GM21526 (cell line): Measurements from ENCODE around the gene SP4.
"Not testable (repeated sequence)": the region's sequence is repeated elsewhere in the genome, so short reads cannot be mapped to it uniquely, and the experiment has no call there.

Experiments
- ATAC-seq: cut with Tn5 transposase; IDR thresholded peaks from one replicate; pipeline ENCODE4 v1.9.1; 2021; ENCODE audit warnings: moderate library complexity; ENCODE audit not compliant: unreplicated experiment, low FRiP score

SP4 gene

GRCh38 chr7:21514062-21514461, 86.2 kb downstream of the SP4 start:
- ATAC-seq, result no peak

- no peak for ATAC-seq
Measured at GRCh38 chr7:21524680-21525079, 96.8 kb downstream of the SP4 start.

- ATAC-seq, result no peak
Measured at GRCh38 chr7:21526007-21526406, 98.1 kb downstream of the SP4 start.

GRCh38 chr7:21526448-21526847, 98.6 kb downstream of the SP4 start:
- ATAC-seq, result no peak

GRCh38 chr7:21532485-21532884, 104.6 kb downstream of the SP4 start:
- ATAC-seq, result not testable (repeated sequence)

- ATAC-seq, result not testable (repeated sequence)
Measured at GRCh38 chr7:21533646-21534045, 105.8 kb downstream of the SP4 start.

- not testable (repeated sequence) for ATAC-seq
Measured at GRCh38 chr7:21536445-21537118, 108.7 kb downstream of the SP4 start.

GRCh38 chr7:21538936-21539495, 111.1 kb downstream of the SP4 start:
- no peak for ATAC-seq

GRCh38 chr7:21542891-21543527, 115.1 kb downstream of the SP4 start, which contains the start of gene DNAH11:
DNAH11 (plus strand) TSS chr7:21543039; CDS start chr7:21543246, 207 bp downstream.
- no peak for ATAC-seq

- no peak for ATAC-seq
Measured at GRCh38 chr7:21543528-21544302, 115.8 kb downstream of the SP4 start.

GRCh38 chr7:21544303-21544656, 116.4 kb downstream of the SP4 start:
- ATAC-seq, result no peak

GRCh38 chr7:21544715-21545114, 116.8 kb downstream of the SP4 start:
- ATAC-seq, result no peak

- no peak for ATAC-seq
Measured at GRCh38 chr7:21547501-21547900, 119.6 kb downstream of the SP4 start.

- no peak for ATAC-seq
Measured at GRCh38 chr7:21548491-21548890, 120.6 kb downstream of the SP4 start.

GRCh38 chr7:21550076-21550475, 122.2 kb downstream of the SP4 start:
- no peak for ATAC-seq

- no peak for ATAC-seq
Measured at GRCh38 chr7:21550821-21551531, 123.1 kb downstream of the SP4 start.

GRCh38 chr7:21562385-21562784, 134.5 kb downstream of the SP4 start:
- ATAC-seq, result no peak
